Adrenal gland (tissue), 5 donors: Measurements from ENCODE around the gene HEATR5A.

Experiments used
- POLR2A ChIP-seq, 2 donors: fragments of 450-650 bp; IDR thresholded peaks; one replicate each; pipeline ENCODE4 v1.6.1; 2017; ENCODE audit warnings: antibody characterized with exemption in 2 of 2, mild to moderate bottlenecking in 2 of 2, moderate library complexity in 1 of 2
- TF ChIP-seq, protein P1 (sequence below), 6 experiments: fragments of 450-650 bp in 4 of 6; fragments of 200-600 bp in 2 of 6; sonication (generic) in 1 of 6; IDR thresholded peaks; 1 replicate in 5 of 6; 2 replicates in 1 of 6; pipeline versions ENCODE4 v1.5.1 to v1.8.0; 2016 to 2021; ENCODE audit warnings: antibody characterized with exemption in 6 of 6, mild to moderate bottlenecking in 2 of 6, moderate library complexity in 1 of 6
- donor health status: DM: no; HTN: no; CAD: no.

DNA sequence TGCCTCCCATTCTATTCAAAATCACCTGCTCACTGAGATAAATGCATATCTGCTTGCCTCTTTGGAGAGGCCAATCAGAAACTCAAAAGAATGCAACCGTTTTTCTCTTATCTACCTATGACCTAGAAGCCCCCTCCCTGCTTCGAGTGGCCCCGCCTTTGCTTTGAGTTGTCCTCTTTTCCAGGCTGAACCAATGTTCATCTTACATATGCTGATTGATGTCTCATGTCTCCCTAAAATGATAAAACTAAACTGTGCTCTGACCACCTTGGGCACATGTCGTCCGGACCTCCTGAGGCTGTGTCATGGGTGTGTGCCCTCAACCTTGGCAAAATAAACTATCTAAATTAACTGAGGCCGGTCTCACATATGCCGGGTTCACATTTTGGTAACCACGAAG, 148.7 kb downstream of the HEATR5A start:
- TF ChIP-seq POLR2A (IDR thresholded peaks at IDR 0.05): no peak
- TF ChIP-seq, protein P1, sequence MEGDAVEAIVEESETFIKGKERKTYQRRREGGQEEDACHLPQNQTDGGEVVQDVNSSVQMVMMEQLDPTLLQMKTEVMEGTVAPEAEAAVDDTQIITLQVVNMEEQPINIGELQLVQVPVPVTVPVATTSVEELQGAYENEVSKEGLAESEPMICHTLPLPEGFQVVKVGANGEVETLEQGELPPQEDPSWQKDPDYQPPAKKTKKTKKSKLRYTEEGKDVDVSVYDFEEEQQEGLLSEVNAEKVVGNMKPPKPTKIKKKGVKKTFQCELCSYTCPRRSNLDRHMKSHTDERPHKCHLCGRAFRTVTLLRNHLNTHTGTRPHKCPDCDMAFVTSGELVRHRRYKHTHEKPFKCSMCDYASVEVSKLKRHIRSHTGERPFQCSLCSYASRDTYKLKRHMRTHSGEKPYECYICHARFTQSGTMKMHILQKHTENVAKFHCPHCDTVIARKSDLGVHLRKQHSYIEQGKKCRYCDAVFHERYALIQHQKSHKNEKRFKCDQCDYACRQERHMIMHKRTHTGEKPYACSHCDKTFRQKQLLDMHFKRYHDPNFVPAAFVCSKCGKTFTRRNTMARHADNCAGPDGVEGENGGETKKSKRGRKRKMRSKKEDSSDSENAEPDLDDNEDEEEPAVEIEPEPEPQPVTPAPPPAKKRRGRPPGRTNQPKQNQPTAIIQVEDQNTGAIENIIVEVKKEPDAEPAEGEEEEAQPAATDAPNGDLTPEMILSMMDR (IDR thresholded peaks at IDR 0.05): no peak
